SU-DHL-6 (cell line): Measurements from ENCODE around the gene AKT3.

Source experiments
- CTCF ChIP-seq: fragments of 200-600 bp; sonication (generic); IDR thresholded peaks from one replicate; pipeline ENCODE4 v1.5.1; 2017; ENCODE audit warnings: antibody characterized with exemption, mild to moderate bottlenecking, low read length, moderate library complexity; ENCODE audit not compliant: insufficient read depth, poor library complexity, severe bottlenecking
- EZH2phosphoT487 ChIP-seq: fragments of 200-600 bp; sonication (generic), shearing (Covaris generic); conservative IDR thresholded peaks from 2 replicates; pipeline ENCODE4 v1.6.1; 2018; ENCODE audit warnings: mild to moderate bottlenecking, antibody characterized with exemption, low read length, moderate library complexity, mixed read lengths

- no peak for TF ChIP-seq CTCF
- no peak for TF ChIP-seq EZH2phosphoT487
Measured at GRCh38 chr1:243712242-243712641, 137.8 kb downstream of the AKT3 start.
